GM06990 (cell line): ENCODE measurements around the gene ZNFX1.
"Not testable (repeated sequence)": the region's sequence is repeated elsewhere in the genome, so short reads cannot be mapped to it uniquely, and the experiment has no call there.

Experiments used
- DNase-seq: peaks from one replicate; pipeline ENCODE4 v3.0.0-alpha.2; 2011; ENCODE audit not compliant: insufficient read length; ENCODE audit errors: extremely low read depth
- H3K27me3 ChIP-seq: replicated peaks from 2 replicates; pipeline ENCODE4 v1.6.0; 2011; ENCODE audit warnings: low read length; ENCODE audit not compliant: control insufficient read depth, insufficient read depth
- H3K36me3 ChIP-seq: 2 replicates; pipeline ENCODE4 v1.5.1; 2011; ENCODE audit warnings: low read length; ENCODE audit not compliant: control insufficient read depth, insufficient read depth
- H3K4me3 ChIP-seq: replicated peaks from 2 replicates; pipeline ENCODE4 v1.5.1; 2011; ENCODE audit warnings: low read depth, mild to moderate bottlenecking, control low read depth, low read length
- CTCF ChIP-seq: IDR thresholded peaks from 2 replicates; pipeline ENCODE4 v1.5.1; 2011; ENCODE audit warnings: low read length, control low read depth, mild to moderate bottlenecking, inconsistent platforms; ENCODE audit not compliant: insufficient read depth, poor library complexity, severe bottlenecking

ZNFX1 gene

GRCh38 chr20:49229381-49229780 is 48.5 kb downstream of the ZNFX1 start:
- no peak for DNase-seq
- Histone ChIP-seq H3K36me3 (peaks cover 36% of the 10 kb centered on the region), H3K27me3 (no peaks in the 10 kb centered on the region), H3K4me3 (no peak overlapping the region)
- no peak for TF ChIP-seq CTCF

- H3K27me3 ChIP-seq: no peaks in the 10 kb centered on the region
- no peak for DNase-seq
- no peak overlapping the region for H3K4me3 ChIP-seq
- peaks cover 35% of the 10 kb centered on the region for H3K36me3 ChIP-seq
- TF ChIP-seq CTCF: no peak
Observed at GRCh38 chr20:49228676-49229075, 49.2 kb downstream of the ZNFX1 start.

- no peak for TF ChIP-seq CTCF
- Histone ChIP-seq H3K36me3 (peaks cover 32% of the 10 kb centered on the region), H3K4me3 (no peak overlapping the region), H3K27me3 (no peaks in the 10 kb centered on the region)
- DNase-seq: no peak
Observed at GRCh38 chr20:49225896-49226295, 52.0 kb downstream of the ZNFX1 start.

- no peak for DNase-seq
- peaks cover 17% of the 10 kb centered on the region for H3K36me3 ChIP-seq
- peak overlapping the region; percentile 96 for H3K4me3 ChIP-seq
- no peak for TF ChIP-seq CTCF
- H3K27me3 ChIP-seq: no peaks in the 10 kb centered on the region
Observed at GRCh38 chr20:49219924-49220831, 57.7 kb downstream of the ZNFX1 start.

- peak within 1 kb of the TSS; percentile 96 for H3K4me3 ChIP-seq
- no peaks in the 10 kb centered on the region for H3K27me3 ChIP-seq
- peaks cover 10% of the 10 kb centered on the region for H3K36me3 ChIP-seq
- no peak for TF ChIP-seq CTCF
- DNase-seq: peak; percentile 97
Observed at GRCh38 chr20:49219091-49219923, 58.5 kb downstream of the ZNFX1 start, which contains the start of gene DDX27. DDX27 (plus strand) TSS chr20:49219416; CDS start chr20:49219449, 33 bp downstream.

- H3K36me3 ChIP-seq, DNase-seq, H3K27me3 ChIP-seq, H3K4me3 ChIP-seq: not testable (repeated sequence)
Observed at GRCh38 chr20:49218739-49219090, 59.1 kb downstream of the ZNFX1 start.
